ENCODE data around the gene MCTP1.

Gene MCTP1

GRCh38 chr5:94815313-94816039, 469.4 kb downstream of the MCTP1 start:
- H3K4me3 ChIP-seq (ENCODE audit: low read length): no peak overlapping the region
- no peaks in the 10 kb centered on the region for H3K9me2 ChIP-seq (replicated peaks; ENCODE audit: control insufficient read depth, low read length)
- H3K4me2 ChIP-seq (ENCODE audit: low read length): no peak overlapping the region
- no peaks in the 10 kb centered on the region for H3K36me3 ChIP-seq (ENCODE audit: control insufficient read depth, low read length)
- H3K27me3 ChIP-seq (ENCODE audit: control insufficient read depth, low read length): peaks cover 5% of the 10 kb centered on the region; the same call in 1 of the 2 replicates
- H3K9me3 ChIP-seq (ENCODE audit: control insufficient read depth, insufficient read depth, low read length): no peaks in the 10 kb centered on the region
- no peaks in the 10 kb centered on the region for H3K4me1 ChIP-seq (ENCODE audit: control insufficient read depth, low read length)
- no peak overlapping the region for H3K27ac ChIP-seq (ENCODE audit: low read depth, low read length)
- no peaks in the 10 kb centered on the region for H4K20me1 ChIP-seq (ENCODE audit: control insufficient read depth, insufficient read depth, low read depth, low read length)
- no peaks in the 10 kb centered on the region for H3K79me2 ChIP-seq (ENCODE audit: control insufficient read depth, low read length)
- TF ChIP-seq CTCF (IDR thresholded peaks at IDR 0.05; ENCODE audit: low read depth, low read length, poor library complexity, severe bottlenecking) (no peak), EZH2phosphoT487 (IDR thresholded peaks at IDR 0.05; ENCODE audit: borderline replicate concordance, low read length) (no peak)
- no peaks in the 10 kb centered on the region for H3F3A ChIP-seq (ENCODE audit: control insufficient read depth, insufficient read depth)

- Histone ChIP-seq H3F3A (ENCODE audit: control insufficient read depth, insufficient read depth) (no peaks in the 10 kb centered on the region), H3K4me2 (ENCODE audit: low read length) (no peak overlapping the region), H3K4me3 (ENCODE audit: low read length) (no peak overlapping the region), H3K79me2 (ENCODE audit: control insufficient read depth, low read length) (no peaks in the 10 kb centered on the region), H4K20me1 (ENCODE audit: control insufficient read depth, insufficient read depth, low read depth, low read length) (no peaks in the 10 kb centered on the region), H3K27ac (ENCODE audit: low read depth, low read length) (no peak overlapping the region), H3K27me3 (ENCODE audit: control insufficient read depth, low read length) (peaks cover 8% of the 10 kb centered on the region), H3K9me3 (ENCODE audit: control insufficient read depth, insufficient read depth, low read length) (no peaks in the 10 kb centered on the region), H3K4me1 (ENCODE audit: control insufficient read depth, low read length) (no peaks in the 10 kb centered on the region), H3K9me2 (replicated peaks; ENCODE audit: control insufficient read depth, low read length) (no peaks in the 10 kb centered on the region), H3K36me3 (ENCODE audit: control insufficient read depth, low read length) (no peaks in the 10 kb centered on the region)
- TF ChIP-seq CTCF (IDR thresholded peaks at IDR 0.05; ENCODE audit: low read depth, low read length, poor library complexity, severe bottlenecking) (no peak), EZH2phosphoT487 (IDR thresholded peaks at IDR 0.05; ENCODE audit: borderline replicate concordance, low read length) (no peak)
Observed at GRCh38 chr5:94812232-94812631, 472.7 kb downstream of the MCTP1 start.

GRCh38 chr5:94811331-94811730, 473.6 kb downstream of the MCTP1 start:
- Histone ChIP-seq H3K36me3 (ENCODE audit: control insufficient read depth, low read length) (no peaks in the 10 kb centered on the region), H3K4me1 (ENCODE audit: control insufficient read depth, low read length) (no peaks in the 10 kb centered on the region), H3K4me3 (ENCODE audit: low read length) (no peak overlapping the region), H3K4me2 (ENCODE audit: low read length) (no peak overlapping the region), H3K9me2 (replicated peaks; ENCODE audit: control insufficient read depth, low read length) (no peaks in the 10 kb centered on the region), H3K27ac (ENCODE audit: low read depth, low read length) (no peak overlapping the region), H3K27me3 (ENCODE audit: control insufficient read depth, low read length) (peaks cover 8% of the 10 kb centered on the region), H4K20me1 (ENCODE audit: control insufficient read depth, insufficient read depth, low read depth, low read length) (no peaks in the 10 kb centered on the region), H3F3A (ENCODE audit: control insufficient read depth, insufficient read depth) (no peaks in the 10 kb centered on the region), H3K79me2 (ENCODE audit: control insufficient read depth, low read length) (no peaks in the 10 kb centered on the region), H3K9me3 (ENCODE audit: control insufficient read depth, insufficient read depth, low read length) (no peaks in the 10 kb centered on the region)
- TF ChIP-seq CTCF (IDR thresholded peaks at IDR 0.05; ENCODE audit: low read depth, low read length, poor library complexity, severe bottlenecking): no peak
- no peak for TF ChIP-seq EZH2phosphoT487 (IDR thresholded peaks at IDR 0.05; ENCODE audit: borderline replicate concordance, low read length)
